Measurements from ENCODE around the gene DISP2. TPM values are rescaled to one million over a fixed set of nuclear protein-coding genes. Genes with fewer than 3 reads are reported as not detected.

Gene DISP2
- total and polyA plus RNA-seq, 9 of the 15 experiments (the other 6 are each of a cell fraction or from before 2014, with no cell fraction given) = 0.06 to 0.89 (median 0.15) TPM; not detected in 1

GRCh38 chr15:40330368-40330836 is 27.6 kb upstream of the DISP2 start (continued):
- TF ChIP-seq ZBTB40 (IDR thresholded peaks at IDR 0.05) (0 out of 2 replicates have a peak, but pooled peaks have one; percentile 13), ZBTB40 (CRISPR knock-in tag; IDR thresholded peaks at IDR 0.05) (no peak), ZNF232 (CRISPR knock-in tag; IDR thresholded peaks at IDR 0.05) (no peak), DNMT1 (IDR thresholded peaks at IDR 0.05) (no peak), HMG20A (CRISPR knock-in tag; conservative IDR thresholded peaks at IDR 0.05) (no peak), KDM2B (CRISPR knock-in tag; IDR thresholded peaks at IDR 0.05) (no peak), NFIX (CRISPR knock-in tag; IDR thresholded peaks at IDR 0.05; ENCODE audit: low read depth) (no peak), ZNF511 (CRISPR knock-in tag; IDR thresholded peaks at IDR 0.05) (no peak), CEBPG (CRISPR knock-in tag; IDR thresholded peaks at IDR 0.05) (no peak), CEBPG (tag; conservative IDR thresholded peaks at IDR 0.05 in 1 of 2, IDR thresholded peaks at IDR 0.05 in 1 of 2) (no peak), FOS (IDR thresholded peaks at IDR 0.05; ENCODE audit: extremely low read depth, insufficient read length) (no peak), RUNX1 (IDR thresholded peaks at IDR 0.05; ENCODE audit: low read depth) (peak; percentile 54; the same call in 1 of the 2 replicates), ZNF165 (CRISPR knock-in tag; IDR thresholded peaks at IDR 0.05; ENCODE audit: borderline replicate concordance) (no peak), CBX5 (IDR thresholded peaks at IDR 0.05; ENCODE audit: borderline replicate concordance, low read depth) (0 out of 2 replicates have a peak, but pooled peaks have one; percentile 34), HES1 (IDR thresholded peaks at IDR 0.05; ENCODE audit: low read depth) (no peak)
- TF ChIP-seq, protein P1, sequence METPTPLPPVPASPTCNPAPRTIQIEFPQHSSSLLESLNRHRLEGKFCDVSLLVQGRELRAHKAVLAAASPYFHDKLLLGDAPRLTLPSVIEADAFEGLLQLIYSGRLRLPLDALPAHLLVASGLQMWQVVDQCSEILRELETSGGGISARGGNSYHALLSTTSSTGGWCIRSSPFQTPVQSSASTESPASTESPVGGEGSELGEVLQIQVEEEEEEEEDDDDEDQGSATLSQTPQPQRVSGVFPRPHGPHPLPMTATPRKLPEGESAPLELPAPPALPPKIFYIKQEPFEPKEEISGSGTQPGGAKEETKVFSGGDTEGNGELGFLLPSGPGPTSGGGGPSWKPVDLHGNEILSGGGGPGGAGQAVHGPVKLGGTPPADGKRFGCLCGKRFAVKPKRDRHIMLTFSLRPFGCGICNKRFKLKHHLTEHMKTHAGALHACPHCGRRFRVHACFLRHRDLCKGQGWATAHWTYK (CRISPR knock-in tag; IDR thresholded peaks at IDR 0.05) = no peak

Data from K562 (cell line).